Ectodermal cell (in vitro differentiated cells): ENCODE measurements around the gene CPSF4.

ENCODE experiments used
- H3K27ac ChIP-seq: 2 replicates; pipeline ENCODE4 v1.7.0; 2013; ENCODE audit warnings: mild to moderate bottlenecking, low read depth, low read length; ENCODE audit not compliant: insufficient read depth, poor library complexity, severe bottlenecking
- H3K27me3 ChIP-seq: 2 replicates; pipeline ENCODE4 v1.7.0; 2013; ENCODE audit warnings: mild to moderate bottlenecking, low read length; ENCODE audit not compliant: insufficient read depth, control insufficient read depth, poor library complexity, severe bottlenecking
- H3K36me3 ChIP-seq: one replicate; pipeline ENCODE4 v1.7.0; 2013; ENCODE audit warnings: low read length; ENCODE audit not compliant: control insufficient read depth, insufficient read depth
- H3K4me1 ChIP-seq: one replicate; pipeline ENCODE4 v1.7.0; 2013; ENCODE audit warnings: low read length; ENCODE audit not compliant: control insufficient read depth, insufficient read depth
- H3K4me3 ChIP-seq: 2 replicates; pipeline ENCODE4 v1.7.0; 2013; ENCODE audit warnings: low read depth, low read length, control low read depth; ENCODE audit not compliant: insufficient read depth
- H3K9me3 ChIP-seq: 2 replicates; pipeline ENCODE4 v1.7.0; 2013; ENCODE audit warnings: mild to moderate bottlenecking, low read length, moderate library complexity; ENCODE audit not compliant: control insufficient read depth
- WGBS, 2 experiments: methylation state at CpG; one replicate each; pipeline ENCODE4 v1.1.7; 2013; ENCODE audit warnings: missing lambda C conversion rate in 2 of 2; 5-methylcytosine and 5-hydroxymethylcytosine counted together

CPSF4 gene

DNA sequence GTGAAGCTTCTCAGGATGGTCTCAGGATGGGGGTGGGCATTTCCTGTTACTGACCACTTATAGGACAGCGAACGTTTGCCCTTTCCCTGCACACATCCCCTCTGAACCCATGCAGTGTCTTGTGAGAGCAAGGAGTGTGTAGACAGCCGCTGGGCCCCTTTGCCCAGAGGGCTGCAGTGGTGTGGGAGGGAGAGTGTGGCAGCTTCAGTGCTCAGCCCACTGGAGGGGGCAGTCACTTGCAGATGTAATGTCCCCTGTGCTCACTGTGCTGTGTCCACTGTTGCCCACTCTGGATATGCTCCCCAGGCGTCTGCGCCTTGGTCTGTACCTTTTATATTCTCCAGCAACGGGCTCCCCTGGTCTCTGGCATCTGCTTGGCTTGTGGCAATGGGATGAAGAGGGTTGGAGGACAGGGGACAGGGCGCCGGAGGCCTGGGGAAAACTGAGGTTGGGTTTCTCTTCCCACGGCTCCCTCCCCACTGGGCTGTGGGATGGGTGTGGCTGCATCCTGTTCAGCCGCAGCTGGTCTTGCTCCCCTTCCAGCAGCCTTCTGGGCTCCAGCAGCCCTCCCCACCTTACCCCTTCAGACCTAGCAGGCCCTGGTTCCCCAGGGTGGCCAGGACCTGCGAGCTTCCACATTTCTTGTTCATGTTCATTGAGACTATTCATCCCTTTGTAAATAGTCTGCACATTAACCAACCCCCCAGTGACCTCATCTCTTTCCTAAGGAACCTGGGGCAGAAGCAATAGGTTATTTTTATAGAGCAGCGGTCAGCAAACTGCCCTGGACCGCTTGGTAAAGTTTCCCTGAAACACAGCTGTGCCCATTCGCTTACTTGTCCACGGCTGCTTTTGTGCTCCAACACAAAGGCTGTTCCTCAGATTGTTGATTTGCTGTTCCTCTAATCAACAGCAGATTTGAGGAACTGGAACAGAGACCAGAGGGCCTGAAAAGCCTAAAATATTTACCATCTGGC is 40.0 kb downstream of the CPSF4 start:
- H3K4me3 ChIP-seq = no peak overlapping the region
- peaks cover 6% of the 10 kb centered on the region for H3K36me3 ChIP-seq
- no peak overlapping the region for H3K27ac ChIP-seq
- WGBS, 2 experiments = 95 to 96% methylated on average over 15 of the region's 15 CpGs
- no peaks in the 10 kb centered on the region for H3K27me3 ChIP-seq
- H3K9me3 ChIP-seq = no peaks in the 10 kb centered on the region
- H3K4me1 ChIP-seq = peaks cover 3% of the 10 kb centered on the region

DNA sequence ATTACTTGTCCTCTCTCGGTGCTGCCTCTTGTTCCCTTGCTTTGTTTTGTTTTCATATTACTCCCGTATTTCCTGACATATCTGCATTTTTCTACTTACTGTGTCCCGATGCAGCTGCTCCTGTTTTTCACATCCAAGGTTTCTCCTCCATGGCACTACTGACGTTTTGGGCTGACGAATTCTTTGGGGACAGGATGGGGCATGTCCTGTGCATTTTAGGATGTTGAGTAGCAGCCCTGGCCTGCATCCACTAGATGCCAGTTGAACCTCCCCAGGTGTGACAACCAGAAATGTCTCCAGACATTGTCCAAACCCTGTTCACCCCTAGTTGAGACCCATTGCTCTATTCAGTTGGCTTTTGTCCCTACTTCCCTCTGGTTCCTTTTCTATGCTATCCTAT is 46.4 kb downstream of the CPSF4 start:
- Histone ChIP-seq H3K27me3 (no peaks in the 10 kb centered on the region), H3K4me1 (no peaks in the 10 kb centered on the region), H3K4me3 (no peak overlapping the region), H3K27ac (no peak overlapping the region), H3K36me3 (no peaks in the 10 kb centered on the region), H3K9me3 (no peaks in the 10 kb centered on the region)
- 95 to 97% methylated on average over 5 of the region's 5 CpGs for WGBS, 2 experiments

DNA sequence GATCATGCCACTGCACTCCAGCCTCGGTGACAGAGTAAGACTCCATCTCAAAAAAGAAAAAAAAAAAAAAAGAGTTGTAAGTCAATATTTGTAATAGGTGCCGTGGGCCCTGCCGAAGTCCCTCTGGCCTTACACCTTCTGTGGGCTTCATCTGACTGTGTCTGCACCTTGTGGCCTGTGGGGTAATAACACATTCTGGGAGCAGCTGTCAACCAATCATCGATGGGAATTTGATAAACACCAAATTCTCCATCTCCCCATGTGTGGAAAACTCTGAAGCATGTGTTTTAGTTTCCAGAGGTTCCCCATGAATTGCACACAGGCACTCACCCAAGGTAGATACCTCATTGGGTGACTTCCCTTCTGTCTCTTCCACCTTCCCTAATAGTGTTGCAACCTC is 50.5 kb downstream of the CPSF4 start:
- Histone ChIP-seq H3K27ac (no peak overlapping the region), H3K36me3 (peaks cover 19% of the 10 kb centered on the region), H3K9me3 (no peaks in the 10 kb centered on the region), H3K27me3 (no peaks in the 10 kb centered on the region), H3K4me3 (no peak overlapping the region), H3K4me1 (no peaks in the 10 kb centered on the region)
- 92 to 97% methylated on average over 4 of the region's 4 CpGs for WGBS, 2 experiments

- WGBS, 2 experiments = 68 to 84% methylated on average over 3 of the region's 3 CpGs
- Histone ChIP-seq H3K4me3 (no peak overlapping the region), H3K27me3 (no peaks in the 10 kb centered on the region), H3K27ac (no peak overlapping the region), H3K4me1 (no peaks in the 10 kb centered on the region), H3K36me3 (peaks cover 33% of the 10 kb centered on the region), H3K9me3 (no peaks in the 10 kb centered on the region)
Measured at GRCh38 chr7:99490878-99491277, 52.1 kb downstream of the CPSF4 start.

DNA sequence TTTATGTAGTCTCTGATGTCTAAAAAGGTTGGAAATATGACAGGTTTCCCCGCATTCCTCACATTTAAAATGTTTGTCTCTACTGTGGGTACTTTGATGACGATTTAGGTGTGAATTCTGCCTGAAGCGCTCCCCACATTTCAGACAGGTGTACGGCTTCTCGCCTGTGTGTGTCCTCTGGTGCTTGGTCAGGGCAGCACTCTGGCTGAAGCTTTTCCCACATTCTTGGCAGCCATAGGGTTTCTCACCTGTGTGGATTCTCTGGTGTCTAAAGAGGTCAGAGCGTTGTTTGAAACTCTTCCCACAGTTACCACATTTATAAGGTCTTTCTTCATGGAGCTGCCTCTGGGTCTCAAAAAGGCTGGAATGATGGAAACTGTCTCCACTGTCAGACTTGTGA is 55.1 kb downstream of the CPSF4 start:
- no peak overlapping the region for H3K4me3 ChIP-seq
- H3K27ac ChIP-seq = no peak overlapping the region
- H3K27me3 ChIP-seq = no peaks in the 10 kb centered on the region
- H3K9me3 ChIP-seq = no peaks in the 10 kb centered on the region
- 97 to 99% methylated on average over 6 of the region's 6 CpGs for WGBS, 2 experiments
- H3K36me3 ChIP-seq = peaks cover 36% of the 10 kb centered on the region
- peaks cover 11% of the 10 kb centered on the region for H3K4me1 ChIP-seq

- Histone ChIP-seq H3K4me1 (peaks cover 12% of the 10 kb centered on the region), H3K27ac (no peak overlapping the region), H3K36me3 (peaks cover 29% of the 10 kb centered on the region), H3K9me3 (no peaks in the 10 kb centered on the region), H3K4me3 (peak overlapping the region; percentile 68), H3K27me3 (no peaks in the 10 kb centered on the region)
- WGBS, 2 experiments = 95 to 99% methylated on average over 4 to 6 of the region's 6 CpGs
Measured at GRCh38 chr7:99497766-99498545, 59.2 kb downstream of the CPSF4 start.

DNA sequence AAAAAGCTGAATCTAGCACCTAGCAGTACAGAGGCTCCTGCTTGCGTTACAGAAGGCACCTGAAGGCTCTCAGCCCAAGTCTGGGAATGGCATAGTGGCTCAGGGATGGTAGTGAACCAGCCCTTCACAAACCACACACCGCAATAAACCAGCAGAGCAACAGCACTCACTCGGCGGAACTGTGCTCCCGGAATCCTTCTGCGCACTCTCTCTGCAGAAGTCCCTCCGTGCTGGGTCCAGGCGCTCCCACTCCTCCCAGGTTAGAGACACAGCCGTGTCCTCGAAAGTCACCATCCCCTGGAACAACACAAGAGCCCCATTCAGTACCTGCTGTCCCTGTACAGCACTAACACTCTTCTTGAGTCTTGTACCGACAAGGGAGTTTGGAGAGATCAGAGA is 59.8 kb downstream of the CPSF4 start:
- Histone ChIP-seq H3K27me3 (no peaks in the 10 kb centered on the region), H3K4me3 (peak overlapping the region; percentile 68), H3K36me3 (peaks cover 23% of the 10 kb centered on the region), H3K4me1 (peaks cover 12% of the 10 kb centered on the region), H3K27ac (no peak overlapping the region), H3K9me3 (no peaks in the 10 kb centered on the region)
- WGBS, 2 experiments = 80 to 81% methylated on average over 11 of the region's 11 CpGs

DNA sequence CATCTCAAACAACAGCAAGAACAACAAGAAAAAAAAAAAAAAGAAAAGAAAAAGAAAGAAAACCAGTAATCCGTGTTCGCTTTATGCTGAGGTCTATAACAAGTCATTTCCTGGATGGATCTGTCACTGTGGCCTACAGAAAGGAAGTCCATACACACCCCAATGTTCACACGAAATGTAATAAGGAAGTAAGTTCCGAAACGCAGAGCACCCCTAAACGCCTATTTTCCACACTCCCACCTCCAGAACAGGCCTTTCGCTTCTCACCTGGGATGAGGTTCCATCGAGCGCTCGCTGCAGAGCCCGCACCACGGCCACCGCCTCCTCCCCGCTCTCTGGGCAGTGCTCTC is 60.6 kb downstream of the CPSF4 start:
- Histone ChIP-seq H3K36me3 (peaks cover 15% of the 10 kb centered on the region), H3K27me3 (no peaks in the 10 kb centered on the region), H3K4me1 (peaks cover 12% of the 10 kb centered on the region), H3K4me3 (peak overlapping the region; percentile 68), H3K9me3 (no peaks in the 10 kb centered on the region), H3K27ac (peak overlapping the region; percentile 64)
- 2 to 3% methylated on average over 14 of the region's 14 CpGs for WGBS, 2 experiments

DNA sequence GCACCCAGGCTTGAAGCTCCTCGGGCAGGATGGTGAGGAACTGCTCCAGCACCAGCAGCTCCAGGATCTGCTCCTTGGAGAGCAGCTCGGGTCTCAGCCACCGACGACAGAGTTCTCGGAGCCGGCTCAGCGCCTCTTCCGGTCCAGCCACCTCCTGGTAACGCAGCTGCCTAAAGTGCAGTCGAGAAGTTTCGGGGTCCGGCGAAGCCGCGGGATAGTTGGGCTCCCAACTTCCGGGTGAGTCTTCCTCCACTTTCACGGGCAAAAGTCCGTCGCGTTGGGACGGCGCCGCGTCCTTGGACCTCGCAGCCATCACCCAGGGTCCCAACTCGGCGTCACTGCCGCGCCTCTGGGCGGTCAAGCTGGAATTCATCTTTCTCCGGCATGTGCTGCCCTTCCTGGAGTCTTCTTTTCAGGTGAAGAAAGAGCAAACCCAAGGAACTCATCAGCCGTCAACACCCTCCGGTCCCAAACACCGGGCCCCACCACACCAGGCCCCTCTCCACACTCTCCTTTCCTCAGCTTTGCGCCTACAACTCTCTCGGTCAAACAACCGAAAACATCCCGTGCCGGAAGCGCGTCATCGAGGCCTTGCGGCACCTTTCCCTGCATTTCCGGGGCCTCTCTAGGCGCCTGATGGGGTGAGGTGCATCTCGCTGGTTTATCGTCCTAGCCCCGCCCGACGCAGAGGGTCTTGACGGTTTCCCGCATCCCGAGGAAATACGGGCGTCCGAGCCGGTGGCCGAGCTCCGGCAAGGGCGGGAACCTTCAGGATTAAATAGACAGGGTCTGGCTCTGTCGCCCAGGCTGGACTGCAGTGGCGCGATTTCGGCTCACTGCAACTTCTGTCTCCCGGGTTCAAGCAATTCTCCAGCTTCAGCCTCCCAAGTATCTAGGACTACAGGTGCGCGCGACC is 61.2 kb downstream of the CPSF4 start, which contains the start of gene ZNF394:
TSS of gene ZNF394 (minus strand) at position 561 of the 916 bp plus-strand sequence. CDS start at position 373, 188 bp downstream.
- Histone ChIP-seq H3K36me3 (peaks cover 9% of the 10 kb centered on the region), H3K9me3 (no peaks in the 10 kb centered on the region), H3K27me3 (no peaks in the 10 kb centered on the region), H3K4me1 (peaks cover 12% of the 10 kb centered on the region), H3K27ac (peak within 1 kb of the TSS; percentile 64), H3K4me3 (peak within 1 kb of the TSS; percentile 68)
- 0% methylated on average over 68 of the region's 68 CpGs for WGBS, 2 experiments
